Activated gamma-delta T cell treated with Interleukin-2 at 50 U/mL for 16 hours (primary cell): Measurements from ENCODE around the gene SPI1.
A peak's percentile ranks its signal among the peaks of the same experiment; 100 is the strongest.

Experiments
- DNase-seq: peaks from one replicate; pipeline ENCODE4 v3.0.0-alpha.2; 2020

Gene SPI1

DNA sequence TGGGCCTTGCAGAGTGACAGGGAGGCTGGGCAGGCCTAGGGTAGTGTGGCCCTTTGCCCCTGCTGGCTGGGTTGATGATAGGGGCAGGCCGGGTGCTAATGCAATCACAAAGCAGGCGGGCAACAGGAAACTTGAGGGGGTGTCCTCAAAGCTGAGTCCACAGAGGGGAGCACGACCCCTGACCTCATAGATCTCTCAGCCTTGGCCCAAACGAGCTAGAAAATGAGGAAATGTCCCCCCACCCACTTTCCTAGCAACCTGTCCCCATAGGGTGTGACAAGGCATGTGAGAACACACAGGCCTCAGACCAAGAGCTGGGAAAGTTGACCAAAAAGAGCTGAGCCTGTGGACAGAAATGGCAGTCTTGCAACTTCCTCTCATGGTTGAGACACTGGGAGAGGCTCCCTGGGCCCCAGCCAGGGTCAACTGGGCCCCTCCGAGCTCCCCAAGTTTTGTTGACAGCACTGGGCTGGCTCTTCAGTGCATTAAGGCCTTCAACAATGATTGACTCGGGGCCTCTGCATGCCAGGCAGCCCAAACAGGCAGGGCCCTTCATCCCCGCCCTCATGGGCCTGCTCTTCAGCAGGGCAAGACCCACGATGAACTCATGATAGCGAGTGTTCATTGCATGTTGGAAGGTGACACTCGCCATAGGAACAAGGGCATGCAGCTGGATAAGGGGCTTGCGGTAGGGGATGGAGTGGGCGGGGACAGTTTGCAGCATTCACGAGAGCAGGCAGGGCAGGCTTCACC lies 9.8 kb upstream of the SPI1 start:
- DNase-seq, result no peak

DNA sequence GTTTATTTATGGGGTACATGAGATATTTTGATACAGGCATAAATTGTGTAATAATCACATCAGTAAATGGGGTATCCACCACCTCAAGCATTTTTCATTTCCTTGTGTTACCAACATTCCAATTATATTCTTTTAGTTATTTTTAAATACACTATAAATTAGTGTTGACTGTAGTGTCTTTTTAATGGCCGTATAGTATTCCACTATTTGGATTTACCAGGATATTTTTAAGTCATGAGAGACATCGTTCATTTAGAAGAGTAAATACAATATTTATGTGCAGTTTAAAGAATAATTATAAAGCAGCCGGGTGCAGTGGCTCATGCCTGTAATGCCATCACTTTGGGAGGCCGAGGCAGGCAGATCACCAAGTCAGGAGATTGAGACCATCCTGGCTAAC lies 6.2 kb upstream of the SPI1 start:
- DNase-seq, result no peak

DNA sequence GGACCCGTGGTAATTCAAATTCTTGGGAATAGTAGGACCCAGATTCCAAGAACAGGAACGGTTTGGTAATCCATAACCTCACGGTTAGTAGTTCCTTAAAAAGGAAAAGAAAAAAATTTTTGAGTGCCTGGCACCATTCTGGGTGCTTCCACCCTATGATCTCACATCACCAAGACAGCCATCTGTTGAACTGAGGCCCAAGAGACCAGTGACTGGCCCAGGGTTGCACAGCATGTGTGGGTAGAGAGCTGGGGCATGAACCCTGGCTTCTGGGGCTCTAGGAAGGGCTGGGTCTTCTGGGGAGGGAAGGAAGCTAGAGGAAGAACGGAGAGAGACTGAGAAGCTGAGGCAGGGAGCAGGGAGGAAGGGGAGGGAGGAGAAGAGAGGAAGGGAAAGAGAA lies 4.7 kb upstream of the SPI1 start:
- DNase-seq, result no peak

DNA sequence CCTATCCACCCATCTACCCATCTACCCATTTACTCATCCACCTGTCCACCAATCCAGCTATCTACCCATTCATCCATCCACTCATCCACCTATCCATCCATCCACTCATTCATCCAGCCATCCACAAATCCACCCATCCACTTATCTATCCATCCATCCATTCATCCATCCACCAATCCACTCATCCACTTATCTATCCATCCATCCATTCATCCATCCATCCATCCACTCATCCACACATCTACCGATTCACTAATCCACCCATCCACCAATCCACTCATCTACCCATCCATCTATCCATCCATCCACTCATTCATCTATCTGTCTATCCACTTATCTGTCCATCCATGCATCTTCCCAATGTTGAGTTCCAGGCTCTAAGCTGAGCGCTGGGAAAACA lies 1.7 kb upstream of the SPI1 start:
- no peak for DNase-seq

DNA sequence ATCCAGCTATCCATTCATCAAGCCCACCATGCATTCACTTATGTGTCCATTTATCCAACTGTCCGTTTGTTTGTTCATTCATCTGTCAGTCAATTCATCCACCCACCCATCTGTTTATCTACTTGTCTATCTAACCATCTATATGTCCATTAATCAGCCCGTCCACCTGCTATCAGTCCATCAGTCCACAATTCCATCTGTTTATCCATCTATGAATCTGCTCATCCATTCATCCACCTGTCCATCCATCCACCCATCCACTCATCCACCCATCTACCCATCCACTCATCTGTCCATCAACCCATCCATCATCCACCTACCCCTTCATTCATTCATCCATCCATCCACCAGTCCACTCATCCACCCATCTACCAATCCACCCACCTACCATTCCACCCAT lies 970 bp upstream of the SPI1 start:
- no peak for DNase-seq

DNA sequence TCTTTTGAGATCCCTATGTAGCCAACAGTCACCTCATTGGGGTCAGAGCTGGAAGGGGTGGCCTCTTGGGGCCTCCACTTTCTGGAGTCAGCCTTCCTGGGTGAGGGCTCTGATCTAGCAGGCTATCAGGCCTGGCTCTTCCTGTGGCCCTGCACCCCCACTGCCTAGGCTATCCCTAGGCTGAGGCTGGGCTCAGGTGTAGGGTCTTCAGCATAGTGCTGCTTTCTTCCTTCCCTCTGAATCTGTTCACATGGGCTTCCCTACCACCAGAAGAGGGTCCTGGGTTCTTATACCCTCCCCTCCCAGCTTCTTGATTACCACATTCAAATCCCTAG lies 456 bp upstream of the SPI1 start:
- no peak for DNase-seq

DNA sequence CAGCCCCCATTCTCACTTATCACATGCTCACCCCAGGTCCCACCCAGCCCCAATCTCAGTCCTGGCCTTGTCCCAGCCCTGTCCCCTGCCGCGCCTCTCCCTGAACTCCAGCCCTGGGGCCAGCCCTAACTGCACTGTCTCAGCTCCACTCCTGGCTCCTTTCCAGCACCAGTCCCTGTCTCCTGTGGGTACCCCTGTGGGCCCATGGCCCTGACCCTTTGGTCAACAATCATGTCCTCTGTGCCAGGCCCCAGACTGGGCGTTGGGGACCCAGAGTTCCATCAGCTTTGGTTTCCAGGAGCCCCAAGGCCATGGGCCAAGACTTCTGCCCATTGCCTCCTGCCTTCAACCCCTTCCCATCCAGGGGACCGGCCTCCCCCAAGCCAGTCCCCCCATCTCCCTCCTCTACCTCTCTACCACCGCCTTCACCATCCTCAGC lies 757 bp downstream of the SPI1 start:
- no peak for DNase-seq

DNA sequence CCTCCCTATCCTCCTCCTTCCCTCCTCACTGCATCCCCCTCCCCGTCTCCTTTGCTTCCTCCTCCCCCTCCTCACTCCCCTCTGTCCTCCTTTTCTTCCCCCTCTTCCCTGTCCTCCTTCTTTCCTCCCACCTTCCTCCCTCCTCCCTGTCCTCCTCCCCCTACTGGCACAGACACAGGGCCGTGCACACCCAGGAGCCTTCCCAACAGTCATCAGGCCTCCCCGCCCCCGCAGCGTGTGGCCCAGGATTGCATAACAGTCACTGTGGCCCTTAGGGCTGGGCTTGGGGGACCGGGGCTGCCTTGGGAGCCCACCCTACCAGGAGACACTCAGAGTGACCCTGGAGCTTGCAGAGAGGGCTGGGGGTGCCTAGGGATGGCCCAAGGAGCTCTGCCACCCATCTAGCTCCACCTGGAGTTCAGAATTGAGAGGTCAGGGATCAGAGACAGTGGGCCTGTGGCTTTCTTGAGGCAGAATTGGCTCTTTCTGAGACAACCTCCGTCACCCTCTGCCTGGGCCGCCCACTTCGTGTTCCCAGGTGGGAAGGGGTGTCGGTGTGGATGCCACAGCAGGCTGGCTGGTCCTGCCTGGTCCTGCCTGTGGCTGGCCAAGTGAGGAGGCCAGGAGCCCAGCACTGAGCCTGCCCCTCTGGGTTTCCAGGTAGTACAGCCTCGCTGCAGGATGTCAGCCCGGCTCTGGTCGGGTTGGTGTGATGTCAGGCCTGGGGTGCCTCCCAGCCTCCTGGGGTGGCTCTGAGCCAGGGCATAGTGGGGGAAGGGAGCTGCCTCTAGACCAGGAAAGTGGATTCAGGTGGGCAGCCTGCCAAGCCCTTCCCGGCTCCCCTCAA lies 1.6 kb downstream of the SPI1 start:
- DNase-seq, result no peak

GRCh38 chr11:47376107-47376524 lies 2.2 kb downstream of the SPI1 start:
- no peak for DNase-seq

DNA sequence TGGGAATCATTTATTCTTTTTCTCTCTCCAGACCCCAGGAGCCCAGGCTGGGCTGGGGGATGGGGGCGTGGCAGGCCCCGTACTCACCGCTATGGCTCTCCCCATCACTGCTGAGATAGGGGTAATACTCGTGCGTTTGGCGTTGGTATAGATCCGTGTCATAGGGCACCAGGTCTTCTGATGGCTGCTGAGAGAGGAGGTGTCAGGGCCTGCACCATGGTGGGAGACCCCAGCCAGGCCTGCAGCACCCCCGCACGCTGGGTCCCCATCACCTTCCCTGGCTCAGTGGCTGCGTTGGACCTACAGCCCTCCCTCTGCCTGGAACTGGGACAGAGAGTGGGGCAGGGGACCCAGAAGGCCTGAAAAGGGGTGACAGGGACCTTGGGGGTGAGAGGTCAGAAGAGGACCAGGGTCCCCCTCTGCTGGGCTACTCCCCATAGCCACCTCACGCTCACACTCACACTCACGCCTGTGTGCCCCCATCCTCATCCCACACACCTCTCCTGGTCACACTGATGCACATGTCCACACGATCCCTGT lies 2.7 kb downstream of the SPI1 start:
- DNase-seq, result no peak

DNA sequence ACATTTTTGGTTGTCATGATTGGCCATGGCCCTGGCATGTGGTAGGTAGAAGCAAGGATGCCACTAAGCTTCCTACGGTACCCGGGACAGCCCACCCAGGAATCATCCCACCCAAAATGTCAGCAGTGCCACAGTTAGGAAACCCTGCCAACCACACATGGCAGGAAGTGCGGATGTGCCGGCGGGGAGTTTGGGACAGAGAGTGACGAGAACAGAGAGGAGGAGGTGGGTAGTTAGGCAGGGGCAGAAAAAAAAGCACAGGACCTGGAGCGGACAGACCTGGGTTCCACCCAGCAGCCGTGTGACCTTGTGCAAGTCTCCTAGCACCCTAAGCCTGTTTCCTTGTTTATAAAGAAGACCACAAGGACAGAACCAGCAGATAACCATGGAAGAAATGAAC lies 3.3 kb downstream of the SPI1 start:
- no peak for DNase-seq

DNA sequence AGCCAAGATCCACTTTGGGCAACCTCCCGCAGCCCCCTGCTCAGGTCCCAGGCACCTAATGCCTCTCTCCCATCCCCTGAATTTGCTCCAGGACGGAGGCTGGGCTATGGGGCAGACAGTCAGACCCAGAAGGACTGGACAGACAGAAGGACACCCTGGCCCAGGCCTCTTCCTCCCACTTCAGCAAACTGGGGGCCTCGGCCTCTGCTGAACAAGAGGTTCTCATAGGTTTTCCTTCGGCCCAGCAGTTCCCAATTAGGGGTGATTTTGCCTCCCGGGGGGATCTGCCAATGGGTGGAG lies 3.7 kb downstream of the SPI1 start:
- DNase-seq, result no peak

DNA sequence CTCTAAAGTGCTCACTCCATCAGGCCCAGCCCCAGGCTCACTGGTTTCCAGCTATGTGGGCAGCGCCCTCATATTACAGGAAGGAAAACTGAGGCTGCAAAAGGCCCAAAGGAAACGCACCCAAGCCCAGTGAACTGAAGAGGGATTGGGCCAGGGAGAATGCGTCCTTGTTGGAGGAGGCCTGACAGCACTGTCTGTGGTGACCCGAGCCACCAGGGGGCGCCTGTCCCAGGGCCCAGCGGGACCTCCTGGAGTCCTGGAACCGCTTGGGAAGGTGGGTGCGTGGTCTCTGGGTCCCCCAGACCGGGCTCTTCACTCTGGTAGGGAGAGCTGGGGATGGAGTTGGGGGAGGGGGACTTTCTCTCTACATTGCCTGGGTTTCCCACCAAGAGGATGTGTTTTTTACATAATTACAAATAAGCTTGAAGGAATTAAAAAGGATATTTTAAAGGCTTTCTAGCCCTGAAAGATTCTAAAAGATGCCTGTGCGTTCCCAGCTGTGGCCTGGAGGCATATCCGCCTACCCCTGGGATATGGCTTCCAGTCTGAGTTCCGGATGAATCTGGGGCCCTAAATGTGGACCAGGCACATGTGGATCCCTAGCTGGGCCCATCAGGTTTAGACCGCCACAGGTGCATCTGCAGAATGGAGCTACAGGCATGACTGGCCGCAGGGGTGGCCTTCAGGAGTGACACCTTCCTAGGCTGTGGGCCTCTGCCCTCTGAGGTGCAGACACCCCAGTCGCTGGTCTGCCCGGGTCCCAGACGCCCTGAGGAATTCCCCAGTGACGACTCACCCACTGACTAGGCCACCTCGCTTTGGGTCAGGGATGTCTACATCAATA lies 4.2 kb downstream of the SPI1 start:
- DNase-seq, result peak; percentile 89

DNA sequence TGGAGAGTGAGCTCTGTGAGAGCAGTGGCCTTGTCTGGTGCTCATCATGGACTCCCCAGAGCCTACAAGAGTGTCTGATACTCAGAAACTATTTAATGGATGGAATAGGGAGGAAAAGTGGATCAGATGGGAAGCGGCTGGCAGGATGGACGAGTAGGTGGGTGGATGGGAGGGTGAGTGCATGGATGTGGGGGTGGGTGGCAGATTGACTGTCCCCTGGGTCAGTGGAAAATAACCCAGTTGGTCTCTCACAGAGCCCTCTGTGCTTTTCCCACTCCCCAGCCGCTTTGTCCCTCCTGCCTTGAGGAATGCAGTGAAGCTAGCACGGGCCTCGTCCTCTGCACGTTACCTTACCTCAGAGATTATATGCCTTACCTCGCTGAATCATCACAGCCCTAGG lies 5.9 kb downstream of the SPI1 start:
- DNase-seq, result no peak

DNA sequence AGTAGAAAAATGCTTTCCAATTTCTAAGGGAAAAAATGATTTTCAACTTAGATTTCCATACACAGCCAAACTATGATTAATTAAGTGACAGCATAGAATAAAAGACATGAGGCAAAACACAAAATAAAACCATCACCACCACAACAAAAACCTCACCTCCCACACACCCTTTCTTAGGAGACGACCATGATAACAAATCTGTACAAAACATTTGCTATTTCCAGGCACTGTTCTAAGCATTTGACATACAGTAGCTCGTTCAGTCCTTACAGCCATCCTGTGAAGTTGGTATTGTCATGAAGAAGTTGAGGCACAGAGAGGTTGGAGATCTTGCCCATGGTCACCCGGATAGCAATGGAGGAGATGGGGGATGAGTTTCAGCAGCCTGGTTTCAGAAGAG lies 8.7 kb downstream of the SPI1 start:
- DNase-seq, result no peak

- no peak for DNase-seq
These were observed 12.3 kb downstream of the SPI1 start for GRCh38 chr11:47366020-47366490.

DNA sequence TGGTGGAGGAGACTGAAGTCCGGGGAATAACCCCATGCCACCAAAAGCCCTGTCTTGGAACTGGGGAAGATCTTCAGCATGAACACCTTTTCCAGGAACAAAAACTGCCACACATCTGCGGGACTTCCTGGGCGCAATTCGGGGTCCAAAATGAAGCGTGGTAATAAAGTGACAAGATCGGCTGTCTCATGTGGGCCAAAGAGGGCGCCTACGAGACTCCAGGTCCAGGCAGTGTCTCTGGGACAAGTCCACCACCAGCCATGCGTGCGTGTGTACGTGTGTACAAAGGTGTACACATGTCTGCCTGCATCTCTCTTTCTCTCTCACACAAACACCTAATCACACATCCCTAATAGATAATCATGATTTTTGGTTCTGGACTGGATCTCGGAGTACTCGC lies 16.9 kb downstream of the SPI1 start:
- no peak for DNase-seq

DNA sequence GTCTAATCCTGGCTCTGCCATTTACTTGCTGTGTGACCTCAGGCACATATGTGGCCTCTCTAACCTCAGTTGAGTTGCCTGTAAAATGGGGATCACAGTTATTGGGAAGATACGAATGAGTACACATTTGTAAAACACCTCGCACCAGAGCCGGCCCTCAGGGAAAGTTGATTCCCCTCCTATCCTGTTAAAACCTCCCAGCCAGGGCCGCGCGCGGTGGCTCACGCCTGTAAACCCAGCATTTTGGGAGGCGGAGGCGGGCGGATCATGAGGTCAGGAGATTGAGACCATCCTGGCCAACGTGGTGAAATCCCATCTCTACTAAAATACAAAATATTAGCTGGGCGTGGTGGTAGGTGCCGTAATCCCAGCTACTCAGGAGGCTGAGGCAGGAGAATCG lies 18.0 kb downstream of the SPI1 start:
- DNase-seq, result no peak

DNA sequence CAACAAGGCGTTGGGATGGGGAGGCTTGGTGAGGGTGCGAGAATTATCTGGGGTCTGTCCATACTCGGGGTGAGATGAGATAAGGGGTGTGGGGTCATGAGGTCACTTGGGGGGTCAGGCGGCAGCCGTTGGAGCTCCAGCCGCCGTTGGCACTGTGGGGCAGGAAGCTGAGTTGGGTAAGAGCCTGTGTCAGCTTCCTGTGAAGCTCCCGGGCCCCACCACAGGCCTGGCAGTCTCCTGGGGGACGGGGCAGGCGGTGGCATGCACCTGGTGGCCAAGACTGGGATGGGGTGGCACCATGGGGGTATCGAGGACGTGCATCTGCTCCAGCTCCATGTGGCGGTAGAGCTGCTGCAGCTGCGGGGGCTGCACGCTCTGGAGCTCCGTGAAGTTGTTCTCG lies 18.8 kb downstream of the SPI1 start:
- no peak for DNase-seq

DNA sequence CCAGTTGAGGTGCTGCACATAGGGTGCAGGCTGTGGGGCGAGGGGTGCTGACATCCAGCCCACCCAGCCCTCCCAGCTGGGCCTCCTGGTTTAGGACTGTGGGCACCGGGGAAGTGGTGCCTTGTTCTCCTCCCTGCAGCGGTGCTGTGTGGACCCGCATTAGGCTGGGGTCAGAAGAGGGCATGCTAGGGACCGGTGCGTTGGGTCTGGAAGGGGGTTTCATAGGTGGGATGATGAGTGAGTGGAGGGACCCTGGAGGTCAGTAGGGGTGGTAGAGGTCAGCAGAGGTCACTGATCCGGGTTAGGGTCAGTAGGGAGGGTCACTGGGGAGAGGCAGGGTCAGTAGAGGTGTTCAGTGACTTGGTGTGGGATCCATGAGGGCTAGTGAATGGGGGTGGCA lies 19.2 kb downstream of the SPI1 start:
- DNase-seq, result no peak

DNA sequence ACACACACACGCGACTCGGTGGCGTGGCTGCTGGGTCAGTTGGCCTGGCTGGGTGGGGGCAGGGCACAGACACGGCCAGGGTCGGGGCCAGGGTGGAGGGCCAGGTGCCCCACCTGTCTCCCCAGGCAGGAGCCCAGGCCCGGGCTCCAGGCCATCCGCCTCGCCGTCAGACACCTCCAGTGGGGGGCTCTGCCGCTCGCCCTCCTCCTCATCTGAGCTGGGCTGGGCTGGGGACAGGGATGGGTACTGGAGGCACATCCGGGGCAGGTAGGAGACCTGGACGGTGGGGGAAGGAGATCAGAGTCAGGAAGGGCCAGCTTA lies 19.7 kb downstream of the SPI1 start:
- no peak for DNase-seq

DNA sequence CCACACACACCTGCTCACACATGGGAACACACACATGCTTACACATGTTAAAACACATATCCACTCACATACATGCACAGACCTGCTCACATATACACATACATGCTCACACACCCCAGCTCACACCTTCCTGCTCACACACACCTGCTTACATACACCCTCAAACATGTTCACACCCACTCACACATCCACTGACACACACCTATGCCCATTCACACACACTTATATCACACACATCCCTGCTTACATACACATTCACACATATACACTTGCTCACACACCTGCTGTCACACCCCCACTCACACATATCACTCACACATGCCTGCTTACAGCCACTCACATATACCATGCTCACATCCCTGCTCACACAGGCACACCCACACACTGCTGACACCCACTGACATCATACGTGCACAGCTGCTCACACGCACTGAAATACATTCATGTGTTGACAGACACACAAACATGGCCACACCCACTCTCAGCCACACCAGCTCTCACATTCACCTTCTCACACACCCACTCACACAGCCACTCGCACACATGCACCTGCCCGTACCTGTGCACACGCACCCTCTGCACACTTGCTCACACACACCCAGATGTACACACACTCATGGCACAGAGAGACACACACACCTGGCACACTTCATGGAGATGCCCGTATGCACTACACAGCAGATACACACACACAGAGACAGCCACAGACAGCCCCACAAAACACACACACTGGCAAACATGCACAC lies 20.2 kb downstream of the SPI1 start:
- DNase-seq, result no peak

DNA sequence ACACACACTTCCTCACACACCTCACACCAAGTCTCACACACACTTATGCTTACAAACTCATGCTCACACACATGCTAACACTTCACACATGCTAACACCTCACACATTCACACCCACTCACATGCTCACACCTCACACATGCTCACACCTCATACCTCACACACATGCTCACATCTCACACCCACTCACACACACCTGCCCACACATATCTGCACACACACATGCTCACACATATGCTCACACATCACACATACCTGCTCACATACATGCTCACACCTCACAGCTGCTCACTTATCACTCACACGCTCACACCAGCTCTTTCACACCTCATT lies 21.4 kb downstream of the SPI1 start:
- no peak for DNase-seq
